Subcutaneous adipose tissue (tissue), 4 donors: ENCODE results near the gene PIP5K1C. TPM values are rescaled to one million over a fixed set of nuclear protein-coding genes. Genes with fewer than 3 reads are reported as not detected.

Experiments
- total RNA-seq, 4 donors: library from RNA; depleted of rRNA; stranded (reverse); fragments of >200 nt; gene quantifications; one replicate each; pipeline ENCODE4 v1.1.0, GENCODE V29; 2016
- TF ChIP-seq, protein P1 (sequence below): fragments of 450-650 bp; IDR thresholded peaks from one replicate; pipeline ENCODE4 v1.5.1; 2016; ENCODE audit warnings: low read depth, mild to moderate bottlenecking, control low read depth, antibody characterized with exemption, moderate library complexity

PIP5K1C gene
- total RNA-seq, 4 donors from 2014 or later: 10.1 to 25.4 (median 13.7) TPM

DNA sequence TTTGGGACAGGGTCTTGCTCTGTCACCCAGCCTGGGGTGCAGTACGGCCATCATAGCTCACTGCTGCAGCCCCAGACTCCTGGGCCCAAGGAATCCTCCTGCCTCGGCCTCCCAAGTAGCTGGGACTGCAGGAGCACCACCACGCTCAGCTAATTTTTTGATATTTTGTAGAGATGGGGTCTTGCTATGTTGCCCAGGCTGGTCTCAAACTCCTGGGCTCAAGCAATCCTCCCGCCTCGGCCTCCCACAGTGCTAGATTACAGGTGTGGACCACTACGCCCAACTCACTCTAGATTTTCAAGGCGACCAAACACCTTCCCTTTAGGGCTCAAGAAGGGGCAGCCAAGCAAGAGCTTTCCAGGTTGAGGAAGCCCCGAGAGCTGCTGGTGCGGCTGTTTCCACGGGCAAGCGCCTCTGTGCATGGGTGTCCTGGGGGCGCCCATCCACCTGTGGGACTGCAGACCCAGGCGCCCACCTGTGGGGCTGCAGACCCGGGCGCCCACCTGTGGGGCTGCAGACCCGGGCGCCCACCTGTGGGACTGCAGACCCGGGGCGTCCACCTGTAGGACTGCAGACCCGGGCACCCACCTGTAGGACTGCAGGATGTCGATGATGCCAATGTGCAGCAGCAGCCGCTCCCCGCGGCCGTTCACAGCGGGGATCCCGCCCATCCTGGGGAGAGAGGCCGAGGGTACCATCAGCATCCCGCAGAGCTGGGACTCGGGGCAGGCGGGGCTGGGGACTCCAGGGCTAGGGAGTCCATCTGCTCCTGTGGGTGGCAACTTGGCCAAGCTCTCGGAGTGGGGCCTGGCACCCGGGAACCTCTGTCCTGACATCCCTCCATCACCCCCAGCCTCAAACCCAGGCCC lies 52.0 kb downstream of the PIP5K1C start:
- TF ChIP-seq, protein P1, sequence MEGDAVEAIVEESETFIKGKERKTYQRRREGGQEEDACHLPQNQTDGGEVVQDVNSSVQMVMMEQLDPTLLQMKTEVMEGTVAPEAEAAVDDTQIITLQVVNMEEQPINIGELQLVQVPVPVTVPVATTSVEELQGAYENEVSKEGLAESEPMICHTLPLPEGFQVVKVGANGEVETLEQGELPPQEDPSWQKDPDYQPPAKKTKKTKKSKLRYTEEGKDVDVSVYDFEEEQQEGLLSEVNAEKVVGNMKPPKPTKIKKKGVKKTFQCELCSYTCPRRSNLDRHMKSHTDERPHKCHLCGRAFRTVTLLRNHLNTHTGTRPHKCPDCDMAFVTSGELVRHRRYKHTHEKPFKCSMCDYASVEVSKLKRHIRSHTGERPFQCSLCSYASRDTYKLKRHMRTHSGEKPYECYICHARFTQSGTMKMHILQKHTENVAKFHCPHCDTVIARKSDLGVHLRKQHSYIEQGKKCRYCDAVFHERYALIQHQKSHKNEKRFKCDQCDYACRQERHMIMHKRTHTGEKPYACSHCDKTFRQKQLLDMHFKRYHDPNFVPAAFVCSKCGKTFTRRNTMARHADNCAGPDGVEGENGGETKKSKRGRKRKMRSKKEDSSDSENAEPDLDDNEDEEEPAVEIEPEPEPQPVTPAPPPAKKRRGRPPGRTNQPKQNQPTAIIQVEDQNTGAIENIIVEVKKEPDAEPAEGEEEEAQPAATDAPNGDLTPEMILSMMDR: no peak

DNA sequence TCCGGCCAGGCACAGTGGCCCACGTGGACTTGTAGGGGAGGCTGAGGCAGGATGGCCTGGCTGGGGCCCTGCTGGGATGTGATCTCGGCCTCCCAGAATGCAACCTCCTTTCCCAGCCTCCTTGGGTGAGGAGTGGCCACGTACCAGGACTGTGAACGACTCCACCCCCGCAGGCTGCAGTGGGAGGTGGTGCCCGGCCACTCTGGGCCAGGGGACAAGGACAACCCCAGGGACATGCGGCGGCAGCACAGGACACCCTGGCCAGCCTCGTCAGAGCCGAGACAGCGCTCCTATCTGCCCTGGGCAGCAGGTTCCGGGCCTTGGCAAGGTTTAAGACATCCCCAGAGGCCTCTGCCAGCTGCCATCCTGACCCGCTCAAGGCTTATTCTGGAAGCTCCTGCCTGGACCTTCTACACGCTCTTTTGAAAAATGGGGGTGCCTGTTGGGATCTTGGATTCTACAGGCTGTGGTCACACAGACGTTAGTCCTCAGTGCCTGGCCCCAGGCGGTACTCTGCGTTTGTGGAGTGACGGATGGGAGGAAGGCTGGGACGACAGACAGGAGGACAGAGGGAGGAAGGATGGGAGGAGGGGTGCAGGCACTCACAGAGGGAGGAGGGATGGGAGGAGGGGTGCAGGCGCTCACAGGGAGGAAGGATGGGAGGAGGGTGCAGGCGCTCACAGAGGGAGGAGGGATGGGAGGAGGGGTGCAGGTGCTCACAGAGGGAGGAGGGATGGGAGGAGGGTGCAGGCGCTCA lies 53.8 kb downstream of the PIP5K1C start:
- TF ChIP-seq, protein P1: no peak

DNA sequence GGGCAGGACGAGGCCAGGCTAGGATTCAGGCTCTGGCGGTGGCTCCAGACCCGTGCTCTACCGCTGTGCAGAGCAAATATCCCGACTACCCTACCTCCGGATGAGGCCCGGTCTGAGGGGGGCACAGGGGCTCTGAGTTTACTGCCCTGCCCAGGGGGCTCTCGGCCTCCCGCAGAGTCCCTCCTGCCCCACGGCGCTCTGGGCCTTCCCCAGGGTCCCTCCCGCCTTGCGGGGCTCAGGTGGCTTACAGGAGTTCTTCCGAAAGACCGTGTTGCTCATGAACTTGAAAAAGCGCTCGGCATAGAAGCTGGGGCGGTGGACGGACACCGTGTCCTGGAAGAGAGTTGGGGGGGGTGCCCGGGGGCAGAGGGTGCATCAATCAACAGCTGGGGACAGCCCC lies 54.5 kb downstream of the PIP5K1C start:
- TF ChIP-seq, protein P1: no peak

DNA sequence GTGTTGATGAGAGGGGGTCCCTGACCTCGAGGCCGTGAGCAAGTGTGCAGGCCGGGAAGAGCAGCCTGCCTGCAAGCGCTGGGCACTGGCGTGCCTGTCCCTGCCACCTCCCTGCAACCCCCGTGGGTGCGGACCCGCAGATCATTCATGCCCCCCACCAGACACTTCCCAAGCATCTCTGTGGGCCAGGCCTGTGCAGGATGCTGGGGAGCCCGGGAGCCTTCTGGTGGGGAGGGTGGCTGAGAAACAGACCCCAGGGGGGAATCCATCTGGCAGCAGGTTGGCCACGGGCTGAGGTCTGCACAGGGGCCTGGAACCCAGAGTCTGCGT lies 55.2 kb downstream of the PIP5K1C start:
- TF ChIP-seq, protein P1: no peak

DNA sequence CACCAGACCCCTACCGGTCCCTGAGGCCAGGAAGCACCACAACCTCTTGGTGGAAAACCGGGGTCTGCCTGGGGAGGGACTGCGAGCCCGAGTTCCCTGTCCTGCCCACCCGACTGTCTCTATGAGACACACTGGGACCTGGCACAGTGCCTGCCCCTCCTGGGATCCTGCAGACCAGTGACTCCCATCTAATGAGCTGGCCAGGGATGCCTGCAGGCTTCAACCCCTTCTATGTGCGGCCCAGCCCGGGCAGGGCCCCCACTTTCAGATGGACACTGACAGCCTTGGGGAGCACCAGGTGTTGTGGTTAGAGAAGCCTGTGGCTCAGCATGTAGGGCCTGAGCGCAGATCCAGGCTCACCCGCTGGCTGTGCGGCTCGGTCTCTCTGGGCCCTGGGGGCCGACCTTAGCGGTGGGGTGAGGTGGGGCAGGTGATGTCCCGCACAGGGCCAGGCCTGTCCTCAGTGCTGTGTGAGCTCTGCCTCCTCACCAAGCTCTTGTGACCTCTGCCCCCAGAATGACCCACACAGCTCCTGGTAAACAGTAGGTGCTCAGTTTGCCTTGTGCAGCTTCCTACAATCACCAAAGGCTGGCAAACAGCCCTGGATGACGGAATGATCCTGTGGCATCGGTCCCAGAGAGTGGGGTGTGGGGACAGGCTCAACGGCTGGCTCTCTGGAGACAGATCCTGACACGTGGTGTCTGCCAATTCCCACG lies 55.8 kb downstream of the PIP5K1C start:
- TF ChIP-seq, protein P1: no peak

DNA sequence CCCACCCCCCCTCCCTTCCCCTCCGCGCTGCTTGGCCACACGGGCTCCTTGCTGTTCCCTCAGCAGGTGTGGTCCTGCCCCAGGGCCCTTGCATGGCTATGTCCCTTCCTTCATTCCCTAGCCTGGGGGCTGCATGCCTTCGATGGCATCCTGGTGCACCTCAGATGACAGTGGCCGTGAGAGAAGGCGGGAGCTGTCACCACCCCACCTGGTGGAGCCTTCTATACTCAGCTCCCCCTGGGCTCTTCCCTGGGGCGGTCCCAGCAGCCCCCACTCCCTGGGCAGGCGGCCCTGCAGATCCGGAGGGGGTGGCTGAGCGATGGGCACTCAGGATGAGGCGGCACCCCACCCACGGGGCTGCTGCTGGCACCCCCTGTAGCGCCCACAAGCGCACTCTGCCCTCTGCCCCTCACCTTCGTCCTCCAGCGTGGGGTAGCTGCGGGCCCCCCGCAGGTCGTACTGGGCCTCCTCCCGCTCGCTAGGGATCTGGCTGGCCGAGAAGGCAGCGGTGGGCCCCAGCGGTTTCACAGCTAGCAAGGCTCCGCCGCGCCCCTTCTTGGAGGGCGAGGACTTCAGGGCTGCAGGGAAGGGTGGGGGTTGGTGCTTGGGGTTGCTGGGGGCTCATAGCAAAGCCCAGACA lies 56.5 kb downstream of the PIP5K1C start:
- TF ChIP-seq, protein P1: no peak
